Measurements from ENCODE around the gene MAPK8IP1.

Gene MAPK8IP1

GRCh38 chr11:45915446-45915845, 30.0 kb downstream of the MAPK8IP1 start:
- Histone ChIP-seq H3K4me1 (ENCODE audit: control insufficient read depth, insufficient read depth, low read length) (peaks cover 12% of the 10 kb centered on the region), H3K36me3 (ENCODE audit: control insufficient read depth, insufficient read depth, low read length, severe bottlenecking) (peaks cover 47% of the 10 kb centered on the region), H3K27me3 (replicated peaks; ENCODE audit: control insufficient read depth, insufficient read depth, low read length) (no peaks in the 10 kb centered on the region), H3K9me3 (ENCODE audit: control insufficient read depth, low read length) (no peaks in the 10 kb centered on the region), H3K9ac (ENCODE audit: low read length) (no peak overlapping the region), H3K4me3 (ENCODE audit: low read length) (no peak overlapping the region)
- DNase-seq (ENCODE audit: low read depth), result no peak

DNA sequence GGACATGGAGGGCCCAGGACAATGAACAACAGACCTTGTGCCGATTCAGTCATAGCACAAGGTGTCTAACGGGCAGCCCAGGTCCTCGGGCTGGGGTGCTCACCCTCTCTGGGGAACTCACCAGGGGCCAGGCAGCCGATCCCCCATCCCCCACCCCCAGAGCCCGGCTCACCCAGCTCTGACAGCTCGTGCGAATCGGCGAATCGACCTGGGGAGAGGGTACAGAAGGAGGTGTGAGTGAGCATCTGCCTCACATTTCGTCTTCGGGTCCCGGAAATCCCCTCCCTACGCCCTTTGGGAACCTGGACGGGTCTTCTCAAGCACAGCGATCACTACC, 31.8 kb downstream of the MAPK8IP1 start:
- peak; percentile 21 for DNase-seq (ENCODE audit: low read depth)
- H3K4me3 ChIP-seq (ENCODE audit: low read length), result peak overlapping the region; percentile 100
- H3K4me1 ChIP-seq (ENCODE audit: control insufficient read depth, insufficient read depth, low read length), result peaks cover 12% of the 10 kb centered on the region
- H3K9me3 ChIP-seq (ENCODE audit: control insufficient read depth, low read length), result no peaks in the 10 kb centered on the region
- peak overlapping the region; percentile 100 for H3K9ac ChIP-seq (ENCODE audit: low read length)
- H3K27me3 ChIP-seq (replicated peaks; ENCODE audit: control insufficient read depth, insufficient read depth, low read length), result no peaks in the 10 kb centered on the region
- H3K36me3 ChIP-seq (ENCODE audit: control insufficient read depth, insufficient read depth, low read length, severe bottlenecking), result peaks cover 31% of the 10 kb centered on the region

DNA sequence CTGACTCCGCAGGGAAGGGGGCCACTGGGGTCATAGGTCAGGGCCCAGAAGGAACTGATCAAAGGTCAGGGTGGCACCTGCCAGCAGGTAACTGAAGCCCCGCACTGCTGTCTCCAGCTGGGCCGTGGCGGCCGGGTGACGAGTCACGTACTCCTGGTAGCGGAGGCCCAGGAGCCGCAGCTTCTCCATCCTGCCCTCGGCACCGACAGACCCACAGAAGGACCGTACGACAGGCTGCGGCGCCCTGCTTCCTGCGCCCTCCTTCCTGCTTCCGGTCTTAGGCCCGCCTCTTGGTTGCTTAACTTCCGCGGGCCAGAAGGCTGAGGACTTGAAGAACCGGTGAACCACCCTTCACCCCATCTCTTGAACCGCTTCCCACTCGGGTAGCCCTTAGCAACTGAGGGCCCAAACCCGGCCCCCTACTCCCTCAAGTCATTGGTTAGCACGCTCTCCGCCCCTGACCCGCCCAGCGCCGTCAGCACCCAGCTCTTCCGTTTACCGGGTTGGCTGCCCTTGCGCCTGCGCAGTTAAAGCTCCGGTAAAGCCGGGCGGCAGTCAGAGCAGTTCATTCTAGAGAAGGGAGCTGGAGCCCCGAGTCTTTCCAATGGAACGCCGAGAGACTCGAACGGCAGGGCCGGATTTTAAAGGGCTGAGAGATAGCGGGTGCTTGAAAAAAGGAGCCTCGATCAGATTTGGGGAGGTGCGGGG, 32.3 kb downstream of the MAPK8IP1 start, which contains the start of gene PEX16:
Gene PEX16 (minus strand): TSS at position 255 of the 708 bp plus-strand sequence. CDS start 66 bp downstream, at position 189.
- H3K27me3 ChIP-seq (replicated peaks; ENCODE audit: control insufficient read depth, insufficient read depth, low read length), result no peaks in the 10 kb centered on the region
- H3K4me3 ChIP-seq (ENCODE audit: low read length), result peak within 1 kb of the TSS; percentile 100
- H3K4me1 ChIP-seq (ENCODE audit: control insufficient read depth, insufficient read depth, low read length), result peaks cover 12% of the 10 kb centered on the region
- no peaks in the 10 kb centered on the region for H3K9me3 ChIP-seq (ENCODE audit: control insufficient read depth, low read length)
- peak; percentile 100 for DNase-seq (ENCODE audit: low read depth)
- peaks cover 31% of the 10 kb centered on the region for H3K36me3 ChIP-seq (ENCODE audit: control insufficient read depth, insufficient read depth, low read length, severe bottlenecking)
- peak within 1 kb of the TSS; percentile 100 for H3K9ac ChIP-seq (ENCODE audit: low read length)

DNA sequence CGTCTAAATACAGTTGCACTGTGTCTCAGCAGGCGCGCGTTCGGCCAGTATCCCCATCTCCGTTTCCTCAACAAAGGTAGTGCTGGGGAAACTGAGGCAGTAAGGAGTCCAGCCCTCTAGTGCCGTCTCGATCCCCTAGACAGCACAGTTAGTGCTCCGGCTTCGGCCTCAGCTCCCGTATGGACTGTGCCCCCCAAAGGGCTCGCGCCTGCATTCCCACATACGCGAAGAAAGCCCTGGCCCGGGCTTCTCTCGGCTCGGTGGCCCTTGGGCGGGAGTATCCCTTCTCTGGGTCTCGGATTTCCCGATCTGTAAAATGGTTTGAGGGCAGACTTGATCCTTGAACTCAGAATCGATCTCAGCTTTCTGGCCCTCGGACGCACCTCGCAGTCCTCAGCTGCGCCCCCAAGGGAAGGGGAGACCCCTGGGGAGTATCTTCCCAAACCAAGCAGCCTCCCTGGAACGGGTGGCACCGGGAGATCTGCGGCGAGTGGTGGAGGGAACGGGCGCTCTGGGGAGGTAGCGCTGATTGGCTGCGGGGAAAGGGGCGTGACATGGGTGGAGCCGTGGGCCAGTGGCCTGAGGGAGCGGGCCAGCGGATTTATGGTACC, 33.0 kb downstream of the MAPK8IP1 start:
- peak overlapping the region; percentile 100 for H3K4me3 ChIP-seq (ENCODE audit: low read length)
- peak; percentile 93 for DNase-seq (ENCODE audit: low read depth)

GRCh38 chr11:45918962-45919675, 33.7 kb downstream of the MAPK8IP1 start:
- no peak for DNase-seq (ENCODE audit: low read depth)
- Histone ChIP-seq H3K9me3 (ENCODE audit: control insufficient read depth, low read length) (no peaks in the 10 kb centered on the region), H3K4me1 (ENCODE audit: control insufficient read depth, insufficient read depth, low read length) (peaks cover 12% of the 10 kb centered on the region), H3K4me3 (ENCODE audit: low read length) (peak overlapping the region; percentile 100), H3K27me3 (replicated peaks; ENCODE audit: control insufficient read depth, insufficient read depth, low read length) (peaks cover 9% of the 10 kb centered on the region), H3K9ac (ENCODE audit: low read length) (no peak overlapping the region), H3K36me3 (ENCODE audit: control insufficient read depth, insufficient read depth, low read length, severe bottlenecking) (peaks cover 19% of the 10 kb centered on the region)

More for the DNA sequence above, 33.0 kb downstream of the MAPK8IP1 start:
- H3K27me3 ChIP-seq (replicated peaks; ENCODE audit: control insufficient read depth, insufficient read depth, low read length), result peaks cover 6% of the 10 kb centered on the region
- peaks cover 12% of the 10 kb centered on the region for H3K4me1 ChIP-seq (ENCODE audit: control insufficient read depth, insufficient read depth, low read length)
- peaks cover 26% of the 10 kb centered on the region for H3K36me3 ChIP-seq (ENCODE audit: control insufficient read depth, insufficient read depth, low read length, severe bottlenecking)
- H3K9ac ChIP-seq (ENCODE audit: low read length), result peak overlapping the region; percentile 100
- no peaks in the 10 kb centered on the region for H3K9me3 ChIP-seq (ENCODE audit: control insufficient read depth, low read length)

GRCh38 chr11:45919806-45920530, 34.5 kb downstream of the MAPK8IP1 start:
- no peaks in the 10 kb centered on the region for H3K9me3 ChIP-seq (ENCODE audit: control insufficient read depth, low read length)
- no peak overlapping the region for H3K4me3 ChIP-seq (ENCODE audit: low read length)
- H3K36me3 ChIP-seq (ENCODE audit: control insufficient read depth, insufficient read depth, low read length, severe bottlenecking), result peaks cover 11% of the 10 kb centered on the region
- peaks cover 12% of the 10 kb centered on the region for H3K27me3 ChIP-seq (replicated peaks; ENCODE audit: control insufficient read depth, insufficient read depth, low read length)
- no peak for DNase-seq (ENCODE audit: low read depth)
- H3K4me1 ChIP-seq (ENCODE audit: control insufficient read depth, insufficient read depth, low read length), result peaks cover 12% of the 10 kb centered on the region
- no peak overlapping the region for H3K9ac ChIP-seq (ENCODE audit: low read length)

DNA sequence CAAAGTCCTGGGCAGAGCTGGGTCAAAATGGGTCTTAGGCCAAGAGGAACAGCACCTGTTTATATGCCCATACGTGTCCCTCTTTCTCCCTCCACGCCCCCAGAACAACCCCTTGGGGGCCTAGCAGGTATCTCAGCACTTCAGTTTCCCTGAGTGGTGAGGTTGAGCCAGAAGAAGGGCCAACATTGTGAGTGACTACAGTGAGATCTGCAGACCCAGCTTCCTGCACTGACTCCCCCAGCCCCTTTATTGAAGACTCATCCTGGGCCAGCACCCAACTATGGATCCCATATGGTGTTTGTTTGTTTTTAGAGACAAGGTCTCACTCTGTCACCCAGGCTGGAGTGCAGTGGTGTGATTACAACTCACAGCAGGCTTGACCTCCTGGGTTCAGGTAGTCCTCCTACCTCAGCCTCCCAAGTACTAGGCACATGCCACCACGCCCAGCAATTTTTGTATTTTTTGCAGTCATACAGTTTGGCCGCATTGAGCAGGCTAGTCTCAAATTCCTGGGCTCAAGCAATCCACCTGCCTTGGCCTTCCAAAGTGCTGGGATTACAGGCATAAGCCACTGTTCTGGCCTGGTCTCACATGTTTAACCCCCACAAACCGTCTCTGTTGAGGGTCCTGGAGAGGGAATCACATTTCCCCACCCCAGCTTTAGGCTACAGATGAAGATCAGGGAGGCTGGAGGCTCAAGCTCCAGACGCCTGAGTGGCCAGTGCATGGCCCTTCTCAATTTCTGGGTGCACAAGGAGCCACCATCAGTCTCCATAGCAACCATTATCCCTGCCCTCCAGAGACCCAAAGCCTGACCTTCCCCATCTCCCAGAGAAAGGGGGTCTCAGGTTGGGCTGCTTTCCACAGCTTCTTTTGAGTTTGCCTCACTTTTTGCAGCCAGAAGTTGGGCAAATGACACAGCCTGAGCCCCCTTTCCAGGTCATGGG, 35.4 kb downstream of the MAPK8IP1 start:
- Histone ChIP-seq H3K9ac (ENCODE audit: low read length) (no peak overlapping the region), H3K4me3 (ENCODE audit: low read length) (no peak overlapping the region), H3K4me1 (ENCODE audit: control insufficient read depth, insufficient read depth, low read length) (peaks cover 12% of the 10 kb centered on the region), H3K36me3 (ENCODE audit: control insufficient read depth, insufficient read depth, low read length, severe bottlenecking) (peaks cover 3% of the 10 kb centered on the region), H3K27me3 (replicated peaks; ENCODE audit: control insufficient read depth, insufficient read depth, low read length) (peaks cover 19% of the 10 kb centered on the region), H3K9me3 (ENCODE audit: control insufficient read depth, low read length) (no peaks in the 10 kb centered on the region)
- no peak for DNase-seq (ENCODE audit: low read depth)

DNA sequence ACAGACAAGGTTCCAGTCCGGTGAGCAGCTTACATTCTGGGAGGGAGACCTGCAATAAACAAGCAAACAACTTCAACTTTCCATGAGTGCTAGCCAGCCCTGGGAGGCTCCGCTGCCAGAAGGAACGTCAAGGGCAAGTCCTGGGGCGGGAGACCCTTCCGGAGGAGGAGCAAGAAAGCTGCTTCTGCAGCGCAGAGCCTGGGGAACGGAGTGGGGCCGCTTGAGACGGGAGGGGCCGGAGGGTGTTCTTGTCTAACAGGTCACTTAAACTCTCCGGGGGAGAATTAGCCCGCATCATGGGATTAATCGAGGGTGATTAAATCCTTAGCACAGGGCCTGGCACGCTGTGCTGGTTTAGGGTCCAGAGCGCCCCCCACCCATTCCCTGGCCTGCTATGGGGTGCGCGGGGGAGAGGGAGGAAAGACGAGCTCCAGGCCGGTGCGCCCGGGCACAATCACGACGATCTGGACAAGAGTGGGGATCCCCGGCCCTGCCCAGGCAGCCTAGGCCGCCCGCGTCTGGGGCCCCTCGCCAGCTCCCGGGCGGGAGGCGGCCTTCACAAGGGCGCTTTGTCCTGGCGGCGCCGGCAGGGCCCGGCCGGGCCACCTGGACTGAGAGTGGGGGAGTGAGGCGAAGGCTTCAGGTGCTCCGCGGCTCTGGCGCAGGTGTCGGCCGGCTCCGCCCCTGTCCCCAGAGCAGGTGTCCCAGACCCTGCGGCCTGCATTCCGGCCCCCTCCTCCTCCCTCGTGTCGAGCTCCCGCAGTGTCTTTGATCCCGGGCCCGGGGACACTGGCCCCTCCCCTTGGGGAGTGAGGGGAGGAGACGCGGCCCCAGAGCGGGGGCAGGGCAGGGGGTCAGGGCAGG, 36.3 kb downstream of the MAPK8IP1 start:
- Histone ChIP-seq H3K9me3 (ENCODE audit: control insufficient read depth, low read length) (no peaks in the 10 kb centered on the region), H3K27me3 (replicated peaks; ENCODE audit: control insufficient read depth, insufficient read depth, low read length) (peaks cover 28% of the 10 kb centered on the region), H3K9ac (ENCODE audit: low read length) (no peak overlapping the region), H3K4me1 (ENCODE audit: control insufficient read depth, insufficient read depth, low read length) (peaks cover 4% of the 10 kb centered on the region), H3K36me3 (ENCODE audit: control insufficient read depth, insufficient read depth, low read length, severe bottlenecking) (no peaks in the 10 kb centered on the region), H3K4me3 (ENCODE audit: low read length) (no peak overlapping the region)
- DNase-seq (ENCODE audit: low read depth), result no peak

DNA sequence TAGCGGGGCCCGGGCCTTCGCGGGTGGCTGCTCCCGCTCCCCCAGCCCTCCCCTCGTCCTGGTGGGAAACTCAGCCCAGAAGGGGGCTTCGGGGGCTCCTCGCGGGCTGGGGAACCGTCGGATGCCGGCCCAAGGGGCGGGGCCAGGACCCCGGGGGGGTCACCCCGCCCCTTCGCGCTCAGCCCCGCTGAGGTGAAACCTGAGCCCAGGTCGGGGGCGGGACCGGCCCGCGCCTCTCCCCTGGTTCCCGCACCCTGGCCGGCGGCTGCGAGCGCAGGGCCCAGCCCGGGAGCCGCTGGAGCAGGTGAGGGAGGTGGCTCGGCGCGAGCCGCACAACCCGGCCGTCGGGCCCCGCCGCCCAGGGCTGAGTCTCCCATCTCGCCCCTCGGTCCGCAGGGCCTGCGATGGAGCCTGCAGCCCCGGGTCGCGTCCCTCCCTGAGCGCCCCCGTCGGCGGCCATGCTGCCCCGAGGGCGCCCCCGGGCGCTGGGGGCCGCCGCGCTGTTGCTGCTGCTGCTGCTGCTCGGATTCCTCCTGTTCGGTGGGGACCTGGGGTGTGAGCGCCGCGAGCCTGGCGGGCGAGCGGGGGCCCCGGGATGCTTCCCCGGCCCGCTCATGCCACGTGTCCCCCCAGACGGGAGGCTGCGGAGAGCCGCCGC, 37.1 kb downstream of the MAPK8IP1 start, which contains the start of gene LARGE2:
Gene LARGE2 (plus strand): TSS at position 232 of the 658 bp plus-strand sequence. CDS start 227 bp downstream, at position 459.
- Histone ChIP-seq H3K27me3 (replicated peaks; ENCODE audit: control insufficient read depth, insufficient read depth, low read length) (peaks cover 29% of the 10 kb centered on the region), H3K36me3 (ENCODE audit: control insufficient read depth, insufficient read depth, low read length, severe bottlenecking) (no peaks in the 10 kb centered on the region), H3K9me3 (ENCODE audit: control insufficient read depth, low read length) (no peaks in the 10 kb centered on the region), H3K4me1 (ENCODE audit: control insufficient read depth, insufficient read depth, low read length) (no peaks in the 10 kb centered on the region), H3K4me3 (ENCODE audit: low read length) (no peak within 1 kb of the TSS), H3K9ac (ENCODE audit: low read length) (no peak within 1 kb of the TSS)
- DNase-seq (ENCODE audit: low read depth), result no peak
